Prostate gland (tissue), 2 donors: ENCODE measurements around the gene NANOS1.

Source experiments
- CTCF ChIP-seq, 4 experiments: fragments of 200-600 bp in 2 of 4; fragments of 450-650 bp in 2 of 4; sonication (generic) in 2 of 4; IDR thresholded peaks; 1 replicate in 3 of 4; 2 replicates in 1 of 4; pipeline ENCODE4 v1.5.1; 2016 to 2019; ENCODE audit warnings: antibody characterized with exemption in 4 of 4, mild to moderate bottlenecking in 2 of 4, moderate library complexity in 2 of 4
- POLR2A ChIP-seq: fragments of 450-650 bp; IDR thresholded peaks from one replicate; pipeline ENCODE4 v1.6.1; 2016; ENCODE audit warnings: antibody characterized with exemption, mild to moderate bottlenecking

DNA sequence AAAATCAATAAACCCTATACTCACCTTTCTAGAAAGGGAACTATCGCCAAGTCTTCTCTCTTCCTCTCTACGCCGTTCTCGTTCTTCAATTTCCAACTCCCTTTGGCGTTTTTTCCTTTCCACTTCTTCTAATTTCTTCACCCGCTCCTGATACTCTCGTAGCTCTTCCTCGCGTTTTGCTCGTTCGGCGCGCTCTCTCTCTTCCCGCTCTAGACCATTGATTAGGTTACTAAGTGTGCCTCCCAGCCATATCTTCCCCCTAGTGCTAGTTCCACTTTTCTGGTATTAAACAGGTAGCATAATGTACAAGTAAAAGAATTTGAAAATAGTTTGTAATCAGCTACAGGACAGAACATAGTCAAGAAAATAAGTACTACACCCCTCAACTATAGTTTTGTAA is 20.3 kb downstream of the NANOS1 start:
- no peak for TF ChIP-seq CTCF (IDR thresholded peaks at IDR 0.05)
- no peak for TF ChIP-seq POLR2A
